Measurements from ENCODE around the gene HDAC4. TPM values are rescaled to one million over a fixed set of nuclear protein-coding genes. Genes with fewer than 3 reads are reported as not detected.

Gene HDAC4
- total and polyA plus RNA-seq, 2 donors (not counting 1 experiment from before 2014, with no cell fraction given) = 13.5 to 46.0 TPM

GRCh38 chr2:239171643-239172042, 229.2 kb downstream of the HDAC4 start:
- no peaks in the 10 kb centered on the region for H4K20me1 ChIP-seq (ENCODE audit: control insufficient read depth, insufficient read depth, low read length, poor library complexity, severe bottlenecking)
- Mint-ChIP-seq H3K9me3 (ENCODE audit: insufficient read depth) (peaks cover 25% of the 10 kb centered on the region), H3K4me3 (no peak overlapping the region), H3K4me1 (no peaks in the 10 kb centered on the region), H3K27me3 (no peaks in the 10 kb centered on the region), H3K27ac (no peak overlapping the region)
- H3K4me2 ChIP-seq (replicated peaks; ENCODE audit: low read depth, low read length, poor library complexity, severe bottlenecking) = no peak overlapping the region
- ATAC-seq (ENCODE audit: low read depth) (no peak), DNase-seq (no peak)
- no peak overlapping the region for H3K9ac ChIP-seq (ENCODE audit: low read length)
- H3K4me1 ChIP-seq (ENCODE audit: control insufficient read depth in 2 of 2, insufficient read depth in 2 of 2, low read length in 2 of 2) = no peaks in the 10 kb centered on the region
- ChIA-PET CTCF (no interaction called here), POLR2A (no interaction called here)
- no peak overlapping the region for H3K4me3 ChIP-seq (ENCODE audit: control extremely low read depth in 1 of 5, extremely low read depth in 1 of 5, insufficient read depth in 1 of 5, low read depth in 2 of 5, low read length in 4 of 5)
- intact Hi-C loops (cut with micrococcal nuclease) = no loop called here
- no peaks in the 10 kb centered on the region for H3K79me2 ChIP-seq (ENCODE audit: control insufficient read depth, insufficient read depth, low read length)
- H3K9me3 ChIP-seq (ENCODE audit: control extremely low read depth in 1 of 3, control insufficient read depth in 2 of 3, insufficient read depth in 1 of 3, low read length in 2 of 3) = peaks cover 1 to 25% (median 24%) of the 10 kb centered on the region in 3 donors
- no peak overlapping the region for H2AFZ ChIP-seq (ENCODE audit: insufficient read depth, low read depth, low read length, poor library complexity, severe bottlenecking)
- peaks cover 0 to 4% of the 10 kb centered on the region in 2 experiments for H3K36me3 ChIP-seq (replicated peaks in 1 of 2; ENCODE audit: control extremely low read depth in 1 of 2, control insufficient read depth in 1 of 2, extremely low read depth in 1 of 2, insufficient read depth in 2 of 2, low read length in 1 of 2)
- TF ChIP-seq EZH2 (IDR thresholded peaks at IDR 0.05; ENCODE audit: borderline replicate concordance, insufficient read depth, low read depth, low read length, poor library complexity, severe bottlenecking) = no peak
- TF ChIP-seq CTCF (IDR thresholded peaks at IDR 0.05) = no peak
- H3K27ac ChIP-seq (ENCODE audit: low read length in 2 of 2) = no peak overlapping the region
- no peaks in the 10 kb centered on the region for H3K27me3 ChIP-seq (replicated peaks in 1 of 4; ENCODE audit: control extremely low read depth in 1 of 4, control insufficient read depth in 3 of 4, insufficient read depth in 4 of 4, low read length in 3 of 4)

- Histone ChIP-seq H3K36me3 (replicated peaks in 1 of 2; ENCODE audit: control extremely low read depth in 1 of 2, control insufficient read depth in 1 of 2, extremely low read depth in 1 of 2, insufficient read depth in 2 of 2, low read length in 1 of 2) (peaks cover 0 to 2% of the 10 kb centered on the region in 2 experiments), H4K20me1 (ENCODE audit: control insufficient read depth, insufficient read depth, low read length, poor library complexity, severe bottlenecking) (no peaks in the 10 kb centered on the region), H3K4me1 (ENCODE audit: control insufficient read depth in 2 of 2, insufficient read depth in 2 of 2, low read length in 2 of 2) (no peaks in the 10 kb centered on the region), H3K79me2 (ENCODE audit: control insufficient read depth, insufficient read depth, low read length) (no peaks in the 10 kb centered on the region), H3K27me3 (replicated peaks in 1 of 4; ENCODE audit: control extremely low read depth in 1 of 4, control insufficient read depth in 3 of 4, insufficient read depth in 4 of 4, low read length in 3 of 4) (no peaks in the 10 kb centered on the region), H3K4me2 (replicated peaks; ENCODE audit: low read depth, low read length, poor library complexity, severe bottlenecking) (no peak overlapping the region), H3K9ac (ENCODE audit: low read length) (no peak overlapping the region), H3K9me3 (ENCODE audit: control extremely low read depth in 1 of 3, control insufficient read depth in 2 of 3, insufficient read depth in 1 of 3, low read length in 2 of 3) (peaks cover 1 to 19% (median 8%) of the 10 kb centered on the region in 3 donors), H3K27ac (ENCODE audit: low read length in 2 of 2) (no peak overlapping the region), H2AFZ (ENCODE audit: insufficient read depth, low read depth, low read length, poor library complexity, severe bottlenecking) (no peak overlapping the region), H3K4me3 (ENCODE audit: control extremely low read depth in 1 of 5, extremely low read depth in 1 of 5, insufficient read depth in 1 of 5, low read depth in 2 of 5, low read length in 4 of 5) (no peak overlapping the region)
- DNase-seq (no peak), ATAC-seq (ENCODE audit: low read depth) (no peak)
- Mint-ChIP-seq H3K9me3 (ENCODE audit: insufficient read depth) (peaks cover 22% of the 10 kb centered on the region), H3K27ac (no peak overlapping the region), H3K4me3 (no peak overlapping the region), H3K27me3 (no peaks in the 10 kb centered on the region), H3K4me1 (no peaks in the 10 kb centered on the region)
- POLR2A ChIA-PET = no interaction called here
- intact Hi-C loops (cut with micrococcal nuclease) = no loop called here
- CTCF ChIA-PET = no interaction called here
- TF ChIP-seq CTCF (IDR thresholded peaks at IDR 0.05) (no peak), EZH2 (IDR thresholded peaks at IDR 0.05; ENCODE audit: borderline replicate concordance, insufficient read depth, low read depth, low read length, poor library complexity, severe bottlenecking) (no peak)
- WGBS (ENCODE audit: insufficient coverage) = 99% methylated on average over 27 of the region's 27 CpGs
These were observed 231.3 kb downstream of the HDAC4 start for GRCh38 chr2:239169311-239170048.
